GM19328 (cell line): ENCODE results near the gene CAPN13.

Experiments
- ATAC-seq: cut with Tn5 transposase; IDR thresholded peaks from one replicate; pipeline ENCODE4 v1.9.1; 2021; ENCODE audit warnings: mild to moderate bottlenecking, moderate library complexity; ENCODE audit not compliant: unreplicated experiment

CAPN13 gene

GRCh38 chr2:30807249-30807648 is at the start of gene CAPN13:
CAPN13 (minus strand) TSS chr2:30807446; CDS start chr2:30787325, 20,121 bp downstream.
- no peak for ATAC-seq

GRCh38 chr2:30847841-30848240 is 40.6 kb upstream of the CAPN13 start:
- no peak for ATAC-seq

GRCh38 chr2:30847329-30847728 is 40.1 kb upstream of the CAPN13 start:
- no peak for ATAC-seq

GRCh38 chr2:30828586-30828985 is 21.3 kb upstream of the CAPN13 start:
- no peak for ATAC-seq

GRCh38 chr2:30826916-30827315 is 19.7 kb upstream of the CAPN13 start:
- ATAC-seq = no peak

GRCh38 chr2:30826481-30826880 is 19.2 kb upstream of the CAPN13 start:
- no peak for ATAC-seq

- no peak for ATAC-seq
These were observed 16.2 kb upstream of the CAPN13 start for GRCh38 chr2:30823452-30823851.

- ATAC-seq = no peak
These were observed 14.7 kb upstream of the CAPN13 start for GRCh38 chr2:30821960-30822359.

- ATAC-seq = no peak
These were observed 13.3 kb upstream of the CAPN13 start for GRCh38 chr2:30820381-30821055.

- ATAC-seq = no peak
These were observed 2.7 kb upstream of the CAPN13 start for GRCh38 chr2:30809938-30810337.

- ATAC-seq = no peak
These were observed 1.4 kb upstream of the CAPN13 start for GRCh38 chr2:30808695-30809094.

- no peak for ATAC-seq
These were observed 4.0 kb downstream of the CAPN13 start for GRCh38 chr2:30803281-30803680.

GRCh38 chr2:30802611-30803010 is 4.6 kb downstream of the CAPN13 start:
- no peak for ATAC-seq

GRCh38 chr2:30801821-30802455 is 5.3 kb downstream of the CAPN13 start:
- no peak for ATAC-seq

- ATAC-seq = no peak
These were observed 7.1 kb downstream of the CAPN13 start for GRCh38 chr2:30800159-30800558.

GRCh38 chr2:30799366-30799765 is 7.9 kb downstream of the CAPN13 start:
- ATAC-seq = no peak

- ATAC-seq = no peak
These were observed 8.7 kb downstream of the CAPN13 start for GRCh38 chr2:30798536-30798991.

- no peak for ATAC-seq
These were observed 9.7 kb downstream of the CAPN13 start for GRCh38 chr2:30797381-30798015.

- no peak for ATAC-seq
These were observed 10.5 kb downstream of the CAPN13 start for GRCh38 chr2:30796699-30797098.

- no peak for ATAC-seq
These were observed 14.7 kb downstream of the CAPN13 start for GRCh38 chr2:30792521-30792920.

GRCh38 chr2:30790879-30791278 is 16.4 kb downstream of the CAPN13 start:
- no peak for ATAC-seq

- ATAC-seq = no peak
These were observed 17.5 kb downstream of the CAPN13 start for GRCh38 chr2:30789670-30790210.
